NCI-H2227 (cell line): ENCODE results near the gene WNT16.

Source experiments
- DNase-seq: peaks from one replicate; lab custom pipeline; 2025; ENCODE audit not compliant: unreplicated experiment; lab: John Stamatoyannopoulos, UW

WNT16 gene

DNA sequence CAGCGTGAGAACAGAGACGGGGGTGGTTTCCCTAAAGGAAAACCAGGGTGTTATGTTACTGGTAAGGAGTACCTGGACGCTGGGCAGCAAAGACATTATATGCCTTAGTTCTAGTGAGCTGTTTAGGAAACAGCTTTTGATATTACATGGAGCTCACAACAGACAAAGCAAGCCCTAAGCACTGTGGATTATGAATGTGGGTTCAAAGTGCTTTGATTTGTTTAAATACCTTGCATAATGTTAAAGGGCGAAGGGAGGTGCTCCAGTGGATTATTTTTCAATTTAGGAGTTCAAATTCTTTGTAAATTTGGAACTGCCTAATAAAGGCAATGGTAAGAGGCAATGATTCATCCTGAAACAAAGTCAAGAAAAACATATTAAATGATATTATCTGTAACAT, 13.8 kb downstream of the WNT16 start:
- no peak for DNase-seq

DNA sequence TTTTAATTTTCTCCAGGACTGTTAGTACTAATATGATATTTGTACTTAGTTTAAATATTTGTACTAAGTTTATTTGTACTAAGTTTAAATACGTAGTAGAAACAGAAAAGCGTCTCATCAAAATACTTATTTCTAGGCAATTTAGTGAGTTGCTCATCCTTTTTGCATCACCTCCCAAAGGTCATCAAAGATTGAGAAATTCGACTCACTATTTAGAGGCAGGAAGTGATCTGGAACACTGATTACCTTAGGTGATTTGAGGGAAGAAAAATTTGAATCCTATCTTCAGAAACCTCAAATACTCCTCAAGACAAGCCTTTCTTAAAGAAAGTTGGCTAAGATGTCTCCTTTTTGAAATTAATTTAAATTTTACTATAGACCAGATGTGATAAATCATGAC, 14.5 kb downstream of the WNT16 start:
- no peak for DNase-seq

- DNase-seq: no peak
Observed at GRCh38 chr7:121344093-121344492, 15.3 kb downstream of the WNT16 start.

DNA sequence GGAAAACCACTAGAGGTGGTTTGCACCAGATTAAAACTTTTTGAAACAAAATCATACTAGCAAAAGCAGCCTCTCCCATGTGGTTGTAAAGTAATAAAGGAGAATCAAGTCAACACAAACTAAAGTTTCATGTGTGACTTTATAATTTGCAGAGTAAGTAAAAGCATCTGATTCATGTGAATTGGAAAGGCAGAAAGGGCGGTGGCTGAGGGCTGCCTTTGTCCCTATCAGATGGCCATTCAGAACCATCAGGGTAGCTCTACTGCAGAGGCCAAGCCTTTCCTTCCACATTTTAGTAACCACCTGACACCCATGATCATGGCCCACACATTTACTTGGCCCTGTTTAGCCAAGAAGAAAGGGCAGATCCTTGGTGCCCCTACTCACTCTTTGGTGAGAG, 15.7 kb downstream of the WNT16 start:
- no peak for DNase-seq

- DNase-seq: no peak
Observed at GRCh38 chr7:121351682-121352081, 22.9 kb downstream of the WNT16 start.

DNA sequence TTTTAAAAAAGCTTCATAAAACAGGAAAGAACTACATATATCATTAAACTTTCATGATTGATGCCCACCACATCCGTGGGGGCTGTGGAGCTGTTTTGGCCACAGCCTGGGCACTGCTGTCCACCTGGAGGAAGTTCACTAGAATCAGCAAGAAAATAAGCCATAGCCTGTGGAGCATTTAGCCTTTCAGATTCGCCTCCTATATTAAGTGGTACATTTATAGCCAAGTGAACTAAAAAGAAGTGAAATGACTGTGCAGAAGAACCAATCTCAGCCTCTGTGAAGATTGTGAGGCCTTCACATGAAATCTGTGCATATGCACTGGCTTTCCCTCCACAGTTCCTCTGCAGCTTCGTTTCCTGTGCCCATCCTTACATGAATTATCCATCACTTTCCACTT, 23.5 kb downstream of the WNT16 start:
- no peak for DNase-seq

GRCh38 chr7:121355574-121355973, 26.8 kb downstream of the WNT16 start:
- DNase-seq: no peak

GRCh38 chr7:121360564-121360963, 31.8 kb downstream of the WNT16 start:
- DNase-seq: no peak

DNA sequence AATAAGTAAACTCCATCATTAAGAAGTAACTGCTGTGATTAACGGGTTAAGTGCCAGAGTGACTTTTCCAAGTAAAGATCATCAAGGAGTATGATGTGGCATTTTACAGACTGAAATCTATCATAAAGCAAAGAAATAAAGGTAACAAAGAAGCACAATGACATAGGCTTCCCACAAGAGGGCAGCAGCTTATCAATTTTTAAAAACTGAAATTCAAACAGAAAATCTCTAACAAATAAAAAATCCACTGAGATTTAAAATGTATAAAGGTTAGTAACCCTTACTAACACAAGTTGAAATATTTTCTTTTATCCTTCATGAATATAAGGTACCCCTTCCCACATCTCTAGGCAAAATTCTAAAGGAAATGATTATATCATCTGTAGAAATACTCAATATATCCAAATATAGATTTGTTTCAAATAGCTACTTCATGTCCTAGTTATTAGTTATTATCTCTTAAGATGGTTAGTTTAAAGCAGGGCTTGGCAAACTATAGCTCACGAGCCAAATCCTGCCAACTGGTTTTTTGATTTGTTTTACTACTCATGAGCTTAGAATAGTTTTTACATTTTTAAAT, 38.1 kb downstream of the WNT16 start:
- peak; percentile 51 for DNase-seq

DNA sequence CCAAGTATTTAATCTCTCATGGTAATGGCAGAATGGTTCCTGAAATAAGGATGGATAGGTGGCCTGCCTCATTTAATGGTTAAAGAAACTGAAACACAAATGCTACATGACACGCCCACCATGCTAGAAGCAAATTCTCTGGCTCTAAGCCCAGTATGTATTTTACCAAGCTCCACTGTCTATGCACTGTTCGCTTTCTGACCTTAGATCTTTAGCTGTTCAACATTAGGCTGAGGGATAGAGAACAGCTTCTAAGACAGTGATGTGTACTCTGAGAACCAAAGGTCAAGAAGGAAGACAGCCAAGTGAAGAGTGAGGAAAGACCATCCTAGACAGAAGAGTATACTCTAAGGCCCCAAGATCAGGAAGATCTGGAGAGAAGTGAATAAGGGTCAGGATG, 40.7 kb downstream of the WNT16 start:
- DNase-seq: peak; percentile 77

DNA sequence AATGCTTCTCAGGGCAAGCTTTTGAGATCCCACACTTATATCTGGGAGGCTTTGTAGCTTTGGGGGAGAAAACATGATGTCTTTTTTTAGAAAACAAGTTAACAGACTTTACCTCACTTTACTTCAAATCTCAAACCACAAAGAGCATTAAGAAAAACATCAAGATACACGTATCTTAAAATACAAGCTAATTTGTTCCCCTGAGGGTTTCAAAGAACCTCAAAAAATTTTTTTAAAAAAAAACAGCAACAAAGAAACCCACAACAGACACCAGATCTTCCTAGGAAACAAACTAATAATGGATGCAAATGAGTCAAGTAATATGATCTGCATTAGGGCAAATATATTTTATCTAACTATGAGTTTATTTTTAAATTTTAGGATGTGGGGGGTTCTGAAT, 42.6 kb downstream of the WNT16 start:
- DNase-seq: no peak

GRCh38 chr7:121371883-121372282, 43.1 kb downstream of the WNT16 start:
- no peak for DNase-seq

DNA sequence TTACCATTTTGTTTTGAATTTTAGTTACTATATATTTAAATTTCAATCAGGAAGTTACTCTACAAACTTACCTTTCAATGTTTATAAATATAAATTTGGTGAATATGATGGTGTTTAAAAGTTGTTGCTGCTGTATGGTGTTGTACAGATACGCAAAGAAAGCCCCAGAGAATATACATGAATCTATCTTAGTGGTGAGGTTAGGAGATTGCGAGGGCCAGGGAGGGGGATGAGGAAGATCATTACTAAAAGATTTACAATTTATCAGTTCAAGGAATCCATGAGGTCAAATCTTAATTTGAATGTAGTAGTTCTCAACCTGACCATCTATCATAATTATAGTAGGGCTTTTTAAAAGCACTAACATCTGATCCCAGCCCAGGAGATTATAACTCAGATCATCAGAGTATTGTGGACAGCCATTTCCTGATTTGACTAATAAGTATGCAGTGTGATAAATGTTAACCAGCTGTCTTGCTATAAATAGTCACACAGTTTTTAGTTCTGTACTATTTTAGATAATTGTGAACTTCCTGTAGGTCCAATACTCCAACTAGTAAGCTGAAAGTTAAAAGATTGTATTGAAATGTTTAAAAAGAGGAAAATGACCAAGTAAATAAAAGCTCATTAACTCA, 43.7 kb downstream of the WNT16 start:
- no peak for DNase-seq

GRCh38 chr7:121373177-121373576, 44.4 kb downstream of the WNT16 start:
- DNase-seq: no peak

- DNase-seq: no peak
Observed at GRCh38 chr7:121376979-121377378, 48.2 kb downstream of the WNT16 start.

DNA sequence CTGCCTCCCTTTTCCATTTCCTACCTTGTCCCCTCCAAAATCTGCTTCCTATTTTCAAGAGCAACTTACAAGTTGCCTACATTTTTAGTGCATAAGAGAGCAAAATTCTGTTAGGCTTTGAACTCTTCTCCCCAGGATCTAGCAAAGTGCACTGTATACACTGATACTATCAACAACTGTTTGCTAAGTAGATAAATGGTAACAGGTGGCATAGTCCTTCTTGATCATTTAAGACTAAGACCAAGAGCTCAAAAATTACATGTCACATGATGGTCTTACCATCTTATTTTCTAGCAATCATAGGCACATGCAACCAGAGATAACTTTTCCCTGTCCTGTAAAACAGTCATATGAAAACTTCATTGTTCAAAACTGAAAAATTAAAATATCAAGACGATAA, 51.1 kb downstream of the WNT16 start:
- no peak for DNase-seq

DNA sequence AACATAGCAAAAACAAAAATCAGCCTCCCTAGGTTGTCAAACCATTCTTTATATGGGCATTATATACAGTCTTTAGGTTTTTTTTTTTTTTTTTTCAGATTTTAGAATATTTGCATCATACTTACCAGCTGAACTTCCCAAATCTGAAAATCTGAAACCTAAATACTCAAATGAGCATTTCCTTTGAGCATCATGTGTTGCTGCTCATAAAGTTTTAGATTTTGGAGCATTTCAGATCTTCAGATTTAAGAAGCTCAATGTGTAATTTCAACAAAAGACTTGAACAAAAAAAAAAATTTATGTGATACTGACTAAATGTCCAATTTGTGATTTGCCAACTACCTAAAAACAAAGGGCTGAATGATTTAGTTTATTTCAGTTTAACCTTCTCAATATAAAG, 53.7 kb downstream of the WNT16 start:
- no peak for DNase-seq

- DNase-seq: no peak
Observed at GRCh38 chr7:121383235-121383910, 54.6 kb downstream of the WNT16 start.

- DNase-seq: no peak
Observed at GRCh38 chr7:121384265-121384664, 55.5 kb downstream of the WNT16 start.

DNA sequence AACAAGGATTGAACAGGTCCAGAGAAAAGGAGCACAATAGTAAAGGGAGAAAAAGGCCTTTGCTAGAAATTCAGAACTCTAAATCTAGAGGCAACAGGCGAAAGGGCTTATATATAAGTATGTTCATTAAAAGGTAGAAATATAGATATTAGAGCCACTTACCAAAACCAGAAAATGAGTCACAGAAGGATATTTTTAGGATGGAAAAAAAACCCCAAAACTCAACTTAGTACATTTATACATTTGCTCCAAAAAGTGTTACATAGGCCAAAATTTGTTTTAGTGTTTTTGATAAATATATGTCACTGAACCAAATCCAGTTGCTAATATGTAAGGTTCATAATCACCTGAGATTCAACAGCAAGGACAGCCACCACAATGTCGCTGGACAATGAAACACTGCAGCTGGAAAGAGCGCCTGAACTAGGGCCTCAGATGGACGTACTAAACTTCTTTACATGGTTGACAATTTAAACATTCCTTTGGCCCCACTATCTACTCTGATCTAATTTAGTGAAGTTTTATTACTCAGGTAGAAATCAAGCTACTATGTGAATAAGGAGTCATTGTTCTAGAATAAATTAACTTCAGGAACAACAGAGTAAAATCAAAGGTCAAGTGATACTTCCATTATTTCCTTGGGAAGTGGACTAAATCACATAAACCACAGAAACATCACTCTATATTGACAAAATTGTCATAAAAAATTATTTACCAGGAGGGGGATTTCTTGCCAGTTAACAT, 56.4 kb downstream of the WNT16 start:
- DNase-seq: no peak

- DNase-seq: peak; percentile 40
Observed at GRCh38 chr7:121385800-121386179, 57.0 kb downstream of the WNT16 start.

GRCh38 chr7:121388950-121389349, 60.1 kb downstream of the WNT16 start:
- DNase-seq: no peak
